ENCODE measurements around the gene DMRT1.
"Not testable (repeated sequence)": the region's sequence is repeated elsewhere in the genome, so short reads cannot be mapped to it uniquely, and the experiment has no call there.

Gene DMRT1

GRCh38 chr9:860706-861105 lies 19.2 kb downstream of the DMRT1 start:
- DNase-seq = no peak

GRCh38 chr9:861525-861924 lies 20.0 kb downstream of the DMRT1 start:
- DNase-seq = not testable (repeated sequence)

GRCh38 chr9:875119-875962 lies 33.8 kb downstream of the DMRT1 start:
- DNase-seq = no peak

GRCh38 chr9:876425-876824 lies 34.9 kb downstream of the DMRT1 start:
- no peak for DNase-seq

GRCh38 chr9:878239-878638 lies 36.7 kb downstream of the DMRT1 start:
- DNase-seq = no peak

- DNase-seq = no peak
Observed at GRCh38 chr9:880725-881124, 39.2 kb downstream of the DMRT1 start.

- DNase-seq = no peak
Observed at GRCh38 chr9:882416-882924, 41.0 kb downstream of the DMRT1 start.

GRCh38 chr9:883011-883410 lies 41.5 kb downstream of the DMRT1 start:
- DNase-seq = no peak

- DNase-seq = no peak
Observed at GRCh38 chr9:886886-887285, 45.4 kb downstream of the DMRT1 start.

- no peak for DNase-seq
Observed at GRCh38 chr9:892123-892522, 50.6 kb downstream of the DMRT1 start.

- DNase-seq = no peak
Observed at GRCh38 chr9:893115-893514, 51.6 kb downstream of the DMRT1 start.

- peak; percentile 40 for DNase-seq
Observed at GRCh38 chr9:893843-894420, 52.4 kb downstream of the DMRT1 start.

- no peak for DNase-seq
Observed at GRCh38 chr9:899440-900184, 58.1 kb downstream of the DMRT1 start.

GRCh38 chr9:903886-904285 lies 62.4 kb downstream of the DMRT1 start:
- no peak for DNase-seq

- DNase-seq = no peak
Observed at GRCh38 chr9:905906-906305, 64.4 kb downstream of the DMRT1 start.

GRCh38 chr9:908536-909205 lies 67.2 kb downstream of the DMRT1 start:
- no peak for DNase-seq

- DNase-seq = no peak
Observed at GRCh38 chr9:911005-911404, 69.5 kb downstream of the DMRT1 start.

- no peak for DNase-seq
Observed at GRCh38 chr9:912776-913175, 71.3 kb downstream of the DMRT1 start.

GRCh38 chr9:913526-913925 lies 72.0 kb downstream of the DMRT1 start:
- not testable (repeated sequence) for DNase-seq

- no peak for DNase-seq
Observed at GRCh38 chr9:917730-918129, 76.2 kb downstream of the DMRT1 start.

- no peak for DNase-seq
Observed at GRCh38 chr9:920927-921326, 79.4 kb downstream of the DMRT1 start.

- DNase-seq = no peak
Observed at GRCh38 chr9:922171-922570, 80.7 kb downstream of the DMRT1 start.

GRCh38 chr9:922731-923130 lies 81.2 kb downstream of the DMRT1 start:
- no peak for DNase-seq

All from EL (cell line).